Transverse colon (tissue), 3 donors: ENCODE results near the gene JARID2.

Experiments
- CTCF ChIP-seq, 5 experiments: fragments of 200-600 bp in 3 of 5; fragments of 450-650 bp in 2 of 5; sonication (generic) in 3 of 5; IDR thresholded peaks; 1 replicate in 2 of 5; 2 replicates in 3 of 5; pipeline ENCODE4 v1.5.1; 2016 to 2017; ENCODE audit warnings: antibody characterized with exemption in 5 of 5, inconsistent platforms in 3 of 5, mild to moderate bottlenecking in 2 of 5, moderate library complexity in 1 of 5
- POLR2A ChIP-seq: fragments of 450-650 bp; IDR thresholded peaks from one replicate; pipeline ENCODE4 v1.6.1; 2016; ENCODE audit warnings: antibody characterized with exemption, mild to moderate bottlenecking, moderate library complexity

GRCh38 chr6:15556711-15557110 lies 310.8 kb downstream of the JARID2 start:
- TF ChIP-seq CTCF (IDR thresholded peaks at IDR 0.05): no peak
- TF ChIP-seq POLR2A: no peak
